Measurements from ENCODE around the gene FHOD3. TPM values are rescaled to one million over a fixed set of nuclear protein-coding genes. Genes with fewer than 3 reads are reported as not detected.

FHOD3 gene
- polyA plus RNA-seq, 2 of the 4 experiments (the other 2 are of a cell fraction), result 2.5 to 3.6 TPM

DNA sequence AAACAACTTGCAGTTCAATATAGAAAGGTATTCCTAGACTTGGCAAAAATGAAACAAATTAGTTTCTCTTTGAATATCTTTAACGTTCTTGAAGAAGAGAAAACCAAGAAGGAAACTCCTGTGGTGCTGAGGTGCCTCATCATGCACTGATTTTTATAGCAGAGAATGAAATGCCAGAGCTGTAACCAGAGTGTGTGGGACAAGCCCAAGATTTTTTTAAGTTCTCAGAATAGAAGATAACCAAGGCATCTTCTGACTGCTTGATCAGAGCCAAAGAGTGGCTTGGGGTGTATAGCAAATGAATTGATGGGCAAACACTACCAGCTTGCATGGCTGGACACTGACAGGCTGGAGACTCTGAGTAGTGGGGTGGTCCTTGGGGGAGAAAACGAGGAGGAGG, 7.9 kb downstream of the FHOD3 start:
- H3K4me1 ChIP-seq, result peaks cover 15% of the 10 kb centered on the region

DNA sequence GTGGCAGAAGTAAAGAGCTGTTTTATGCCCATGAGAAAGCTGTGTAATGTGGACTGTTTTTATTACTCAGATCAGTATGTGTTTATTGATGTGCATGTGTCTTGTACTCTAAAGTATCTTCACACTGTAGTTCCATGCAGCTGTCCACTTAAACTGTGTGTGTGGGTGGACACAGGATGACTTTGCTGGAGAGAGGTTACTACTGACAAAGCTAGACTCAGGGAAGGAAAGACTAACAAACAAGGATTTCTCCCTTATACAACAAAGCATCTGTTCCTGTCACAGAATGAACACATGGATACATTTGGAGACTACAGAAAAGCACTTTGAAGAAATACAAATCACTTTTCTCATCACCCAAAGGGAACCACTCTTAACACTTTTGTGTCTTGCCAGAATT, 10.0 kb downstream of the FHOD3 start:
- ATAC-seq (no peak), FAIRE-seq (no peak), DNase-seq (ENCODE audit: low read depth in 1 of 2, low spot score in 1 of 2) (no peak)
- Histone ChIP-seq H3K4me2 (no peak overlapping the region), H3K4me1 (peaks cover 15% of the 10 kb centered on the region), H3K9me3 (no peaks in the 10 kb centered on the region), H3K4me3 (no peak overlapping the region), H3K27ac (no peak overlapping the region)
- CTCF ChIA-PET, result no interaction called here
- POLR2A ChIA-PET, result no interaction called here
- TF ChIP-seq, protein P1, sequence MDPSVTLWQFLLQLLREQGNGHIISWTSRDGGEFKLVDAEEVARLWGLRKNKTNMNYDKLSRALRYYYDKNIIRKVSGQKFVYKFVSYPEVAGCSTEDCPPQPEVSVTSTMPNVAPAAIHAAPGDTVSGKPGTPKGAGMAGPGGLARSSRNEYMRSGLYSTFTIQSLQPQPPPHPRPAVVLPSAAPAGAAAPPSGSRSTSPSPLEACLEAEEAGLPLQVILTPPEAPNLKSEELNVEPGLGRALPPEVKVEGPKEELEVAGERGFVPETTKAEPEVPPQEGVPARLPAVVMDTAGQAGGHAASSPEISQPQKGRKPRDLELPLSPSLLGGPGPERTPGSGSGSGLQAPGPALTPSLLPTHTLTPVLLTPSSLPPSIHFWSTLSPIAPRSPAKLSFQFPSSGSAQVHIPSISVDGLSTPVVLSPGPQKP (IDR thresholded peaks at IDR 0.05; ENCODE audit: low read depth, low read length), result no peak
- TF ChIP-seq, protein P2, sequence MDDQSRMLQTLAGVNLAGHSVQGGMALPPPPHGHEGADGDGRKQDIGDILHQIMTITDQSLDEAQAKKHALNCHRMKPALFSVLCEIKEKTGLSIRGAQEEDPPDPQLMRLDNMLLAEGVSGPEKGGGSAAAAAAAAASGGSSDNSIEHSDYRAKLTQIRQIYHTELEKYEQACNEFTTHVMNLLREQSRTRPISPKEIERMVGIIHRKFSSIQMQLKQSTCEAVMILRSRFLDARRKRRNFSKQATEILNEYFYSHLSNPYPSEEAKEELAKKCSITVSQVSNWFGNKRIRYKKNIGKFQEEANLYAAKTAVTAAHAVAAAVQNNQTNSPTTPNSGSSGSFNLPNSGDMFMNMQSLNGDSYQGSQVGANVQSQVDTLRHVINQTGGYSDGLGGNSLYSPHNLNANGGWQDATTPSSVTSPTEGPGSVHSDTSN (IDR thresholded peaks at IDR 0.05), result no peak
- TF ChIP-seq HOXB5 (CRISPR knock-in tag; IDR thresholded peaks at IDR 0.05) (no peak), ZSCAN20 (CRISPR knock-in tag; IDR thresholded peaks at IDR 0.05) (no peak), EHMT2 (IDR thresholded peaks at IDR 0.05; ENCODE audit: low read depth) (no peak), MYC (IDR thresholded peaks at IDR 0.05; ENCODE audit: borderline replicate concordance, low read length) (no peak), FOSB (CRISPR knock-in tag; IDR thresholded peaks at IDR 0.05) (no peak), MAZ (IDR thresholded peaks at IDR 0.05; ENCODE audit: borderline replicate concordance, low read depth, low read length) (no peak), HDAC2 (IDR thresholded peaks at IDR 0.05) (no peak)
- TF ChIP-seq, protein P3, sequence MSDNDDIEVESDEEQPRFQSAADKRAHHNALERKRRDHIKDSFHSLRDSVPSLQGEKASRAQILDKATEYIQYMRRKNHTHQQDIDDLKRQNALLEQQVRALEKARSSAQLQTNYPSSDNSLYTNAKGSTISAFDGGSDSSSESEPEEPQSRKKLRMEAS (IDR thresholded peaks at IDR 0.05), result no peak

More for the DNA sequence above, 7.9 kb downstream of the FHOD3 start:
- H3K27ac ChIP-seq, result no peak overlapping the region
- FAIRE-seq, result no peak
- ATAC-seq, result no peak
- H3K9me3 ChIP-seq, result no peaks in the 10 kb centered on the region
- ChIA-PET CTCF (interaction anchor here (1.4 kb wide), 1 partner anchor 21 kb away, joined by 3 read pairs; no protein-coding TSS in a partner anchor), POLR2A (no interaction called here)
- H3K4me3 ChIP-seq, result no peak overlapping the region
- no peak for TF ChIP-seq TP53 (CRISPR knock-in tag; IDR thresholded peaks at IDR 0.05)
- TF ChIP-seq POLR2AphosphoS2 (conservative IDR thresholded peaks at IDR 0.05; ENCODE audit: low read length), result no peak
- TF ChIP-seq PHF8 (IDR thresholded peaks at IDR 0.05; ENCODE audit: borderline replicate concordance, low read depth), result no peak
- no peak for TF ChIP-seq NFE2L2 (conservative IDR thresholded peaks at IDR 0.05; ENCODE audit: low read length)
- TF ChIP-seq HDAC2 (IDR thresholded peaks at IDR 0.05), result no peak
- no peak for TF ChIP-seq CHD2 (IDR thresholded peaks at IDR 0.05; ENCODE audit: low read length, partially characterized antibody)
- no peak for TF ChIP-seq RNF2 (IDR thresholded peaks at IDR 0.05; ENCODE audit: borderline replicate concordance, low read depth)
- TF ChIP-seq CHD4 (IDR thresholded peaks at IDR 0.05; ENCODE audit: borderline replicate concordance), result no peak
- TF ChIP-seq, protein P3 (IDR thresholded peaks at IDR 0.05), result no peak
- TF ChIP-seq, protein P4, sequence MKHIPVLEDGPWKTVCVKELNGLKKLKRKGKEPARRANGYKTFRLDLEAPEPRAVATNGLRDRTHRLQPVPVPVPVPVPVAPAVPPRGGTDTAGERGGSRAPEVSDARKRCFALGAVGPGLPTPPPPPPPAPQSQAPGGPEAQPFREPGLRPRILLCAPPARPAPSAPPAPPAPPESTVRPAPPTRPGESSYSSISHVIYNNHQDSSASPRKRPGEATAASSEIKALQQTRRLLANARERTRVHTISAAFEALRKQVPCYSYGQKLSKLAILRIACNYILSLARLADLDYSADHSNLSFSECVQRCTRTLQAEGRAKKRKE (CRISPR knock-in tag; IDR thresholded peaks at IDR 0.05; ENCODE audit: low read depth), result no peak
- TF ChIP-seq ZSCAN20 (CRISPR knock-in tag; IDR thresholded peaks at IDR 0.05), result no peak
- WGBS (ENCODE audit: missing lambda C conversion rate), result 17% methylated on average over 2 of the region's 2 CpGs
- no peak overlapping the region for H3K4me2 ChIP-seq
- no peak for DNase-seq (ENCODE audit: low read depth in 1 of 2, low spot score in 1 of 2)

DNA sequence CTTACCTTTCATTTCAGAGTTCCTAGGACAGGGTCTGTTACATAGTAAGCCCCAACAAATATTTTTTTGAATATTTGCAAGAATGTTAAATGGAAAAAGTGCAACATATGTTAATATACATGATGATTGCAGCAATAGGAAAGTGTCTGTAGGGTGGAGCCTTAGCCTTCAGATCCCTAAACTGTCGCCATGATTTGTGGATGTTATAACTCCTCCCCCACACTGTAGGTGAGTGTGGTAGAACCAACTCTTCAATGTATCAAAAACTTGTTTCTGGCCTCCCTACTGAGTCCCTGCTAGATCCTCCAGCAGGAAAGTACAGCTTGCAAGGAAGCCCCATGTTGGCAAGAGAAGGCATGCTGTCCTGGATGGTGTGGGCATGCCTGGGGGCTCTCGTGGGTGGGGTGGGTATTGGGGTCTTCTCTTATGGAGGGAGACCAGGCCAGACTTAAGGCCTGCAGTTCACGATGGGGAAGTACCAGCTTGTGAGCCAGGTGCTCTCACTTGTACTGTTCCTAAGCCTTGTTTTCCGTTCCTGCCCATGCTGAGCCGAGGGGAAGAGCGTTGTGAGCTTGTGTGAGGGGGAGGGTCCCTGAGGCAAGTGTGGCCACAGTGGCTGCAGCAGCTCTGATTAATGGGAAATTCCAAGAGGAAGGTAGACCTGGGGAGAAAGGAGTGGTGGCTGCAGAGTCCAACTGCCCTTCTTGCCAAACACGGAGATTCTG, 11.4 kb downstream of the FHOD3 start:
- TF ChIP-seq, protein P5, sequence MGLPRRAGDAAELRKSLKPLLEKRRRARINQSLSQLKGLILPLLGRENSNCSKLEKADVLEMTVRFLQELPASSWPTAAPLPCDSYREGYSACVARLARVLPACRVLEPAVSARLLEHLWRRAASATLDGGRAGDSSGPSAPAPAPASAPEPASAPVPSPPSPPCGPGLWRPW (IDR thresholded peaks at IDR 0.05), result no peak
- no peak for TF ChIP-seq CHD4 (IDR thresholded peaks at IDR 0.05; ENCODE audit: borderline replicate concordance)
- TF ChIP-seq HEYL (CRISPR knock-in tag; IDR thresholded peaks at IDR 0.05), result no peak
- no peak for TF ChIP-seq RNF2 (IDR thresholded peaks at IDR 0.05; ENCODE audit: borderline replicate concordance, low read depth)
- TF ChIP-seq, protein P6, sequence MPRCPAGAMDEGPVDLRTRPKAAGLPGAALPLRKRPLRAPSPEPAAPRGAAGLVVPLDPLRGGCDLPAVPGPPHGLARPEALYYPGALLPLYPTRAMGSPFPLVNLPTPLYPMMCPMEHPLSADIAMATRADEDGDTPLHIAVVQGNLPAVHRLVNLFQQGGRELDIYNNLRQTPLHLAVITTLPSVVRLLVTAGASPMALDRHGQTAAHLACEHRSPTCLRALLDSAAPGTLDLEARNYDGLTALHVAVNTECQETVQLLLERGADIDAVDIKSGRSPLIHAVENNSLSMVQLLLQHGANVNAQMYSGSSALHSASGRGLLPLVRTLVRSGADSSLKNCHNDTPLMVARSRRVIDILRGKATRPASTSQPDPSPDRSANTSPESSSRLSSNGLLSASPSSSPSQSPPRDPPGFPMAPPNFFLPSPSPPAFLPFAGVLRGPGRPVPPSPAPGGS (IDR thresholded peaks at IDR 0.05), result no peak
- TF ChIP-seq, protein P7, sequence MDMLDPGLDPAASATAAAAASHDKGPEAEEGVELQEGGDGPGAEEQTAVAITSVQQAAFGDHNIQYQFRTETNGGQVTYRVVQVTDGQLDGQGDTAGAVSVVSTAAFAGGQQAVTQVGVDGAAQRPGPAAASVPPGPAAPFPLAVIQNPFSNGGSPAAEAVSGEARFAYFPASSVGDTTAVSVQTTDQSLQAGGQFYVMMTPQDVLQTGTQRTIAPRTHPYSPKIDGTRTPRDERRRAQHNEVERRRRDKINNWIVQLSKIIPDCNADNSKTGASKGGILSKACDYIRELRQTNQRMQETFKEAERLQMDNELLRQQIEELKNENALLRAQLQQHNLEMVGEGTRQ (IDR thresholded peaks at IDR 0.05), result no peak
- no peak for TF ChIP-seq RARB (CRISPR knock-in tag; IDR thresholded peaks at IDR 0.05)
- CTCF ChIA-PET, result no interaction called here
- Histone ChIP-seq H3K4me2 (peak overlapping the region; percentile 66), H3K27ac (peak overlapping the region; percentile 65 to 81), H3K4me3 (no peak overlapping the region), H3K9me3 (no peaks in the 10 kb centered on the region), H3K4me1 (peaks cover 15% of the 10 kb centered on the region)
- ATAC-seq (peak in 1 of 2 experiments; percentile 42; a peak in 3 of 6 replicates), FAIRE-seq (no peak), DNase-seq (ENCODE audit: low read depth in 1 of 2, low spot score in 1 of 2) (no peak)
- POLR2A ChIA-PET, result interaction anchor here (1.1 to 1.8 kb wide), 2 partner anchors 11 to 41 kb away, joined by 3 to 10 read pairs; partner anchors contain the start of gene FHOD3
- WGBS (ENCODE audit: missing lambda C conversion rate), result 59% methylated on average over 5 of the region's 7 CpGs
